Epithelial cell of proximal tubule (primary cell): Measurements from ENCODE around the gene SHISA6. TPM values are rescaled to one million over a fixed set of nuclear protein-coding genes. Genes with fewer than 3 reads are reported as not detected.

ENCODE experiments used
- DNase-seq: peaks from one replicate; pipeline ENCODE4 v3.0.0-alpha.2; 2011; ENCODE audit warnings: low read depth
- H3K4me3 ChIP-seq: 2 replicates; pipeline ENCODE4 v1.5.1; 2011; ENCODE audit warnings: low read depth, mild to moderate bottlenecking, low read length
- total RNA-seq: library from RNA; depleted of rRNA; stranded (reverse); fragments of >200 nt; gene quantifications from 2 replicates; pipeline ENCODE4 v1.2.3, GENCODE V29; 2015
- TF ChIP-seq, protein P1 (sequence below): conservative IDR thresholded peaks from 2 replicates; pipeline ENCODE4 v1.5.1; 2012; ENCODE audit warnings: low read depth, mild to moderate bottlenecking, low read length

The SHISA6 gene
- total RNA-seq, 1 donor from 2014 or later: not detected

DNA sequence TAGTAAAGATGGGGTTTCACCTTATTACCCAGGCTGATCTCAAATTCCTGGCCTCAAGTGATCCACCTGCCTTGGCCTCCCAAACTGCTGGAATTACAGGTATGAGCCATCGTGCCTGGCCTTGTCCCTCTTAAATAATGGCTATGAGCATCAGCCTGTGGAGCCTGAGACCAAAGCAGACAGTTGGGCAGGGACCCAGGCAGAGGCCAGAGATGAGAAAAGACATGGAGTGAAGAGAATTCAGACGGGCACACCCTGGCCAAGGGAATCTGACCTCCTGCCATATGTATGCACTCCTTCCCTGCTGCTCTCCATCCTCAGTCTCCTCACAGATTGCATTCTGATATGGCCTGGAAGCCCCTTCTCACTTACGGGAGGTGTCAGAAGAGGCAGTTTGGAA is 258.9 kb downstream of the SHISA6 start:
- H3K4me3 ChIP-seq: no peak overlapping the region
- no peak for DNase-seq
- TF ChIP-seq, protein P1, sequence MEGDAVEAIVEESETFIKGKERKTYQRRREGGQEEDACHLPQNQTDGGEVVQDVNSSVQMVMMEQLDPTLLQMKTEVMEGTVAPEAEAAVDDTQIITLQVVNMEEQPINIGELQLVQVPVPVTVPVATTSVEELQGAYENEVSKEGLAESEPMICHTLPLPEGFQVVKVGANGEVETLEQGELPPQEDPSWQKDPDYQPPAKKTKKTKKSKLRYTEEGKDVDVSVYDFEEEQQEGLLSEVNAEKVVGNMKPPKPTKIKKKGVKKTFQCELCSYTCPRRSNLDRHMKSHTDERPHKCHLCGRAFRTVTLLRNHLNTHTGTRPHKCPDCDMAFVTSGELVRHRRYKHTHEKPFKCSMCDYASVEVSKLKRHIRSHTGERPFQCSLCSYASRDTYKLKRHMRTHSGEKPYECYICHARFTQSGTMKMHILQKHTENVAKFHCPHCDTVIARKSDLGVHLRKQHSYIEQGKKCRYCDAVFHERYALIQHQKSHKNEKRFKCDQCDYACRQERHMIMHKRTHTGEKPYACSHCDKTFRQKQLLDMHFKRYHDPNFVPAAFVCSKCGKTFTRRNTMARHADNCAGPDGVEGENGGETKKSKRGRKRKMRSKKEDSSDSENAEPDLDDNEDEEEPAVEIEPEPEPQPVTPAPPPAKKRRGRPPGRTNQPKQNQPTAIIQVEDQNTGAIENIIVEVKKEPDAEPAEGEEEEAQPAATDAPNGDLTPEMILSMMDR: no peak

DNA sequence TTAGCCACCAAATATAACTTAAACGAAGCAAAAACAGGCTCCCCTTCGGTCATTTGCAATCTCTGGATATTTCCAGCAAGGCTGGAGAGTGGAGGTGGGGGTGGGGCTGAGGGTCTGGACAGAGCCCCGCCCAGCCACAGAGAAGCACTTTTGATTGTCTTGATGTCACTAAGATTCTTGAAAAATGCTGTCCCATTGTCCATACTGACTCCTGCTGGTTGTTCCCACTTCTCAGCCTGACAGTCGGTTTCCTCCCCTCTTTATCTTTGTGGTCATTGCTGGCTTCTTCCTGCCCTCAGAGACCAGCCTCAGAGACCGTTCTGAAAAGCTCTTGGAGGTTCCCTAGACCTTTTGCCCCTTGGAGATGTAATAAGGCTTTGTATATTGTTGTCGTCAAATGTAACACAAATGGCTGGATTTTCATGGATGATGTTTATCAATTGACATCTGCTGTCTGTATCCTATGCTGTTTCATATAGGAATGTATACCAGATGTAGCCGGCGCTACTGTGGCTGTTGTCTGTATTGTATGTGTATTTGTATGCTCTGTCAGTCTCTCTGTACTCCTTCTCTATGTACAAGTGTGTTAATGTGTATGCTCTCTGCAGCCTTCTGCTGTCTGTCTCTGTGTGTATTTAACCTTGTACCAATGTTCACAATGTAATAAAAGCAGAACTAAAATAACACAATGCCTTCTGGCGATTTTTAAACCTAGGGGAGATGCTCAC is 262.5 kb downstream of the SHISA6 start:
- TF ChIP-seq, protein P1: no peak
- H3K4me3 ChIP-seq: no peak overlapping the region
- no peak for DNase-seq

DNA sequence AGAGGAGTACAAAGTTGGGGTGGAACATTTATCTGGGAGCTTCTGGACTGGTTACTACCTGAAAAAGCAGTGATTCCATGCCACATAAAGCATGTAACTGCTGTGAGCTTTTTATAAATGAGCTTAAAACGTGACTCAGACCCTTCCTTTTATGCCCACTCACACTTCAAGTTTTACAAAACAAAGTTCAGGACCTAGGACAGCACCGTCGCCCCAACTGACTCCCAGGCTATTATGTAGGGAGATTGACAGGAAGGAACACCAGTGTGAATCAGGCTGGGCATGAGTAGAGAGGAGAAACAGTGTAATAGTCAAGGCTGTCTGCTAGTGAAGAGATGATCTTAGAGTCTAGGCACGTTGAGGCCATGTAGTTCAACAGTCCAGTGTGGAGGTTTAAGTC is 265.6 kb downstream of the SHISA6 start:
- no peak for DNase-seq
- H3K4me3 ChIP-seq: no peak overlapping the region
- TF ChIP-seq, protein P1: no peak

DNA sequence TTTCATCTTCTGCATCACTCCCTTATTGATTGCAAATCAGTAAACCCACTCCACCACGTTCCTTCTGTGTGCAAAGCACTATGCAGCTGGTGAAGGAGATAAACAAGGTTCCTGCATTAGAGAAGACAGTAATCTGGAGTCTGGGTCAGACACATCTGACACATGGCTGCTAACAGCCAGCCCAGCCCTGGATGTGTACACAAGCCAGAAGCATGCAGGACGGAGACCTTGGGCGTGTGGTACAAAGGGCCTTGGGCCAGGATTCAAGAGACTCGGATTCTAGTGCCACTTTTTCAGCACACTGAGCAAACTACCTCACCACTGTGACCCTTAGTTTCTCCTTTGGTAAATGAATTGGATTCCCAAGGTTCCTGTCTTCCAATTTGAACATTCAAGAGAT is 270.7 kb downstream of the SHISA6 start:
- DNase-seq: no peak
- no peak overlapping the region for H3K4me3 ChIP-seq
- TF ChIP-seq, protein P1: no peak

DNA sequence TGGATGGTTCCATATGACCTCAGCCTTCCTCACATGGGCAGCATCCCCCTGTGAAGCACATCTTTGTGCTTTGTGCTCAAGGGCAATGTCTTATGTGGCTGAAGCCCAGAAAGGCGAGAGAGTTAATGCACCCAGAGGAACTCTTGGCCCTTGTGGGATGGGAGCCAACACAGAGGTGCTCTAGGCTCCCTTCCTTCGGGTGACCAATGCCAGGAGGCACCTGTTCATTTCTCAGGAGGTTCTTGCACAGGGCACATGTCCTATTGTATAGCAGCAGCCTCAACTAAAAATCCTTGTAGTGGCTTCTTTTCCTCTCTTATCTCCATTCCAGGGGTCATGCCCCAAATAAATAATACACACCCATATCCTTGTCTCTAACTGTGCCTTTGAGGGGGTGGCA is 273.6 kb downstream of the SHISA6 start:
- TF ChIP-seq, protein P1: no peak
- no peak overlapping the region for H3K4me3 ChIP-seq
- DNase-seq: no peak

DNA sequence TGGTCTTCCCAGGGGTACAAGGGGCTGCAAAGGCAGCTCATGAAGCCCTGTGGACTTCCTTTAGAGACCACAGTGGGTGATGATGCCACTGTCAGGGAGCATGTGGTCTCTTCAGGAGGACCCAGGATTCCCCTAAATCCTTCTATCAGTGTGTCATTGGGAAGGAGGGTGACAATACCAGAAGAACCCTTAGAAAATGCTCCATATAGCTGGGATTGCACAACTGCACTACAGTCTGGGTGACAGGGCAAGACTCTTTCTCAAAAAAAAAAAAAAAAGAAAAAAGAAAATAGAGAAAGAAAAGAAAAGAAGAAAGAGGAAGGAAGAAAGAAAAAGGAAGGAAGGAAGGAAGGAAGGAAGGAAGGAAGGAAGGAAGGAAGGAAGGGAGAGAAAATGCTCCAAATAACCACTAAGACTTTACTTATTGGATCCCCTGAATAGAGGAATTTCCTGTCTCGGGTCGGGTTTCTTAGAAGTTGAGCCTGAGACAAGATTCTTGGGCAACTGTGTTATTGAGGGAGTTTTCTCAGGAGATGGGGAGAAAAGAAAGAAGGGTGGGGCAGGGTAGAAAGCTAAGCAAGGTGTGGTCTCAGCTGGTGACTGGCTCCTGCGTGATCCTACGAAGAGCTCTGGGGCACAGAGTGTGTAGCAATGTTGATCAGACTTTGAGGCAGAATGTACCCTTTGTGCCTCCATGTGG is 274.1 kb downstream of the SHISA6 start:
- no peak overlapping the region for H3K4me3 ChIP-seq
- TF ChIP-seq, protein P1: no peak
- DNase-seq: no peak
